Heart left ventricle (tissue), 13 donors: Measurements from ENCODE around the gene GAB3.

Experiments used
- POLR2A ChIP-seq, 2 donors: fragments of 450-650 bp; IDR thresholded peaks; one replicate each; pipeline ENCODE4 v1.6.1; 2017; ENCODE audit warnings: antibody characterized with exemption in 2 of 2, mild to moderate bottlenecking in 2 of 2, moderate library complexity in 2 of 2
- TF ChIP-seq, protein P1 (sequence below), 12 donors: fragments of 200-600 bp; sonication (generic) in 4 of 12; IDR thresholded peaks; one replicate each; pipeline versions ENCODE4 v1.5.0 to v1.8.0; 2018 to 2022; ENCODE audit warnings: antibody characterized with exemption in 12 of 12, mild to moderate bottlenecking in 5 of 12
- donor health status: ischemic (EF 13 %, LVEDD 7.1; RV severe dilation, severe dysfunction).
- donor health status: DM: no; HTN: yes; CAD: no.
- donor health status: DM: no; HTN: no; CAD: no.
- donor health status: ischemic (EF 25% LVEDD 6.9; RV normal size, moderate dysfunction).
- donor health status: ischemic (EF 25% LVEDD 5.7; RV mildly dilated, moderate dysfunction).
- donor health status: ischemic (EF 35%, LVEDD 5.7; RV mildly dilated, moderate dysfunction).
- donor health status: nonischemic (EF 11% LVEDD 7.7; RV severe dilation, severe dysfunction).
- donor health status: DM: yes; HTN: yes; CAD: no.
- donor health status: PGD.
- donor health status: ischemic (EF 29% LVEDD 5.4; RV normal size, mild dysfunction).
- donor health status: nonischemic (EF 23%, LVEDD 6.1; RV moderate dilation, normal function).

DNA sequence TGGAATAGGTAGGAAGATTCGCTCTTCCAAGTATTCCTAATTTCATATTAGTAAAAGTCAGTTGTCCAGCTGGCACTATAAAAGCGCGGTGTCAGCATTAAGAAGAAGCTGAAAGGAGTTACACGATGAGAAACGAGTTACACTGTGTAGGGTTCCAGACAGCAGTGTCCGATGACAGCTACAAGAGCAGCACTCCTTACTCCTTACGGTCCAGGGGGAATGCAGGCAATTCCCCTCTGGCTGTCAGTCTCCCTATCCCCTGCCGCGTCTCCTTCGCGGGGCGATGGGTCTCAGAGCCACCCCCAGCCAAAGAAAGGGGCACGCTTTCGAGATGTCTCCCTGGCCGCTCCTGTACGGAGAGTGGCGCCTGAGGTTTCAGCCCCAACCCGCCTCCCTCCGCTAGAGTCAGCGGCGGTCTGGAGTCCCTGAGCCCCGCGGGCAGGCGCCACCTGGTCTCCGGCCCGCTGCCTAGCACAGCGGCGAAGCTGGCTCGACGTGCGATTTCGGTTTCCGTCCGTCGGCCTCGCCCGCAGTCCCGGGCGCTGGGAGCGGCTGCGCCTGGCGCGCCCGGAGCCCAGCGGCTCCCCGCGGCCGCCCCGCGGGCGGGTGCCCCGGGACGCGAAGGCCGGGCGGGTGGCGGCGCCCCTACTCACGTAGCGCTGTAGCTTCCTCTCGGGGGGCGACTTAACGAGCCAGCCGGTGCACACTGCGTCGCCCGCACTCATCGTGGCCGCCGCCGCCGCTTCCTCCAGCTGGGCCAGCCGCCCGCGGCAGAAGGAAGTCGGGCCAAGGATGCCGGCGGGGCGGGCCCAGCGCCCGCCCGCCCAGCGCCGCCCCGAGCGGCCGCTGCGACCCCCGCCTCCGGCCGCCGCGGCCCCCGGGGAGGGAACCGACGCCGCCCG is at the start of gene GAB3:
- TF ChIP-seq, protein P1, sequence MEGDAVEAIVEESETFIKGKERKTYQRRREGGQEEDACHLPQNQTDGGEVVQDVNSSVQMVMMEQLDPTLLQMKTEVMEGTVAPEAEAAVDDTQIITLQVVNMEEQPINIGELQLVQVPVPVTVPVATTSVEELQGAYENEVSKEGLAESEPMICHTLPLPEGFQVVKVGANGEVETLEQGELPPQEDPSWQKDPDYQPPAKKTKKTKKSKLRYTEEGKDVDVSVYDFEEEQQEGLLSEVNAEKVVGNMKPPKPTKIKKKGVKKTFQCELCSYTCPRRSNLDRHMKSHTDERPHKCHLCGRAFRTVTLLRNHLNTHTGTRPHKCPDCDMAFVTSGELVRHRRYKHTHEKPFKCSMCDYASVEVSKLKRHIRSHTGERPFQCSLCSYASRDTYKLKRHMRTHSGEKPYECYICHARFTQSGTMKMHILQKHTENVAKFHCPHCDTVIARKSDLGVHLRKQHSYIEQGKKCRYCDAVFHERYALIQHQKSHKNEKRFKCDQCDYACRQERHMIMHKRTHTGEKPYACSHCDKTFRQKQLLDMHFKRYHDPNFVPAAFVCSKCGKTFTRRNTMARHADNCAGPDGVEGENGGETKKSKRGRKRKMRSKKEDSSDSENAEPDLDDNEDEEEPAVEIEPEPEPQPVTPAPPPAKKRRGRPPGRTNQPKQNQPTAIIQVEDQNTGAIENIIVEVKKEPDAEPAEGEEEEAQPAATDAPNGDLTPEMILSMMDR (IDR thresholded peaks at IDR 0.05) = no peak
- TF ChIP-seq POLR2A (IDR thresholded peaks at IDR 0.05) = peak in 1 of 2 donors; percentile 26
